RPMI7951 (cell line): ENCODE measurements around the gene MR1. TPM values are rescaled to one million over a fixed set of nuclear protein-coding genes. Genes with fewer than 3 reads are reported as not detected.

Experiments
- DNase-seq: peaks from one replicate; pipeline ENCODE4 v3.0.0-alpha.2; 2012; ENCODE audit warnings: low read depth
- total RNA-seq: library from RNA; depleted of rRNA; stranded (reverse); fragments of >200 nt; shearing (Covaris generic); gene quantifications from 2 replicates; pipeline ENCODE4 v1.2.3, GENCODE V29; 2014; rRNA removed

Gene MR1
- total RNA-seq, 1 experiment from 2014 or later = 13.3 TPM

DNA sequence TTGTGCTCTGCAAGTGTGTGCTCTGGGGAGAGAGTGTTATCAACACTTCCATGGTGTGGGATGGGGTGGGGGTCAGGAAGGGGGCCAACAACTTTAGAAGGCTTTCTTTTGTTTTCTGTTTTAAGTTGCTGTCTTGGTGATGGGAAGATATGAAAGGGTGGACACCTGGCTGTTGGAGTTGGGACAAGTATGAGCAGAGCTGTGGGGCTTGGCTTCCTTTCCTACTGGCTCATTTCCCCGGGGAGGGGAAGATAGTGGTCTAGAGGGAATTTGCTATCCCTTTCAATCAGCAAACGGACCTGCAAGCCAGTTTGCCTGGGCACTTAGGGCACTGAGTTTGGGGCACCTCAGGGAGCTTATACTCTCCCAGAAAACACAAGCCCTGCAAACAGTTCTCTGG, 73.9 kb downstream of the MR1 start:
- DNase-seq = no peak

- DNase-seq = no peak
Measured at GRCh38 chr1:181108304-181108867, 74.6 kb downstream of the MR1 start.

GRCh38 chr1:181110013-181110412, 76.2 kb downstream of the MR1 start:
- no peak for DNase-seq

Other genes with a start within 250 kb of the MR1 start
- 1.6 and 1.7 TPM in 2 replicates for gene KIAA1614, start 121.1 kb upstream of the MR1 start, total RNA-seq
- gene STX6, start 11.1 kb upstream of the MR1 start, total RNA-seq = 12.9 and 14.9 TPM in 2 replicates
- 7.6 and 10.7 TPM in 2 replicates for gene IER5, start 54.7 kb downstream of the MR1 start, total RNA-seq